22Rv1 (cell line): ENCODE results near the gene CYP2S1.

Source experiments
- ZFX ChIP-seq: fragments of 450-650 bp; IDR thresholded peaks from 2 replicates; pipeline ENCODE4 v1.6.1; 2017; ENCODE audit warnings: antibody characterized with exemption, borderline replicate concordance
- TF ChIP-seq, protein P1 (sequence below): fragments of 450-650 bp; IDR thresholded peaks from 2 replicates; pipeline ENCODE4 v1.5.1; 2017; ENCODE audit warnings: mild to moderate bottlenecking

DNA sequence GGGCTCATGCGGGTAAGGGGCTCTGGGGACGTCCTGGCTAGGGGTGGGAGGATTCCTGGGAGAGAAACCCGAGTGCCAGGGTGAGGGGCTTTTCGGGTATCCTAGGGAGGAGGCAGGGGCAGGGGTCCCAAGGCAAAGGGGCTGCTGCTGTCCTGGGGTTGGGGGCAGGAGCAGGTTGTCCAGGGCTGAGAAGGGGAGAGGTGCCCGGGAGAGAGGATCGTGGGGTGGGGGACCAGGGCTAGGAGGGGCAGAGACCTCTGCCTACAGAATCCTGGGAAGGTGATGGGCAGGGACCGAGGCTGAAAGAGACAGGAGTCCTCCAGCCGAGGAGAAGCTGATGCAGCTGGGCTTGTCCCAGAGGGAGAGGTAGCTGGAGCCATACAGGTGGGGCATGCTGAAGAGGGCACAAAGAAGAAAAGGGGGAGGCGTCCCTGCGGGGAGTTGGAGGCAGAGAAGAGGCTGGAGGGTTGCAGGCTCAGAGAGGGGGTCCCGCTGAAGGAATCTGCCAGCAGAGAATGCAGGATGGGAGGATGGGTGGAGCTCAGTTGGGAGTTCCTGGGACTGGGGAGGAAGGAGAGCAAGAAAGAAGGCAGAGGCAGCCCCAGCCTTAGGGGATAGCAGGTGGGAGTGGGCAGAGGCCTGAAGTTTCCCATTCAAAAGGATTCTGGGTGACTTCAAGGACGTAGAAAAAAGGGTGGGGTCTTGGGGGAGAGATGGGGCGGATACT is 574 bp downstream of the CYP2S1 start:
- no peak for TF ChIP-seq ZFX
- TF ChIP-seq, protein P1, sequence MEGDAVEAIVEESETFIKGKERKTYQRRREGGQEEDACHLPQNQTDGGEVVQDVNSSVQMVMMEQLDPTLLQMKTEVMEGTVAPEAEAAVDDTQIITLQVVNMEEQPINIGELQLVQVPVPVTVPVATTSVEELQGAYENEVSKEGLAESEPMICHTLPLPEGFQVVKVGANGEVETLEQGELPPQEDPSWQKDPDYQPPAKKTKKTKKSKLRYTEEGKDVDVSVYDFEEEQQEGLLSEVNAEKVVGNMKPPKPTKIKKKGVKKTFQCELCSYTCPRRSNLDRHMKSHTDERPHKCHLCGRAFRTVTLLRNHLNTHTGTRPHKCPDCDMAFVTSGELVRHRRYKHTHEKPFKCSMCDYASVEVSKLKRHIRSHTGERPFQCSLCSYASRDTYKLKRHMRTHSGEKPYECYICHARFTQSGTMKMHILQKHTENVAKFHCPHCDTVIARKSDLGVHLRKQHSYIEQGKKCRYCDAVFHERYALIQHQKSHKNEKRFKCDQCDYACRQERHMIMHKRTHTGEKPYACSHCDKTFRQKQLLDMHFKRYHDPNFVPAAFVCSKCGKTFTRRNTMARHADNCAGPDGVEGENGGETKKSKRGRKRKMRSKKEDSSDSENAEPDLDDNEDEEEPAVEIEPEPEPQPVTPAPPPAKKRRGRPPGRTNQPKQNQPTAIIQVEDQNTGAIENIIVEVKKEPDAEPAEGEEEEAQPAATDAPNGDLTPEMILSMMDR = no peak
